Forelimb muscle (tissue), 1 donor: ENCODE results near the gene CBR4. TPM values are rescaled to one million over a fixed set of nuclear protein-coding genes. Genes with fewer than 3 reads are reported as not detected.
"Not testable (repeated sequence)": the region's sequence is repeated elsewhere in the genome, so short reads cannot be mapped to it uniquely, and the experiment has no call there.

ENCODE experiments used
- DNase-seq: peaks from one replicate; pipeline ENCODE4 v3.0.0-alpha.2; 2013; ENCODE audit warnings: low read depth
- polyA plus RNA-seq: library from polyadenylated mRNA; unstranded; fragments of 120-200 nt; gene quantifications from one replicate; pipeline ENCODE4 v1.2.1, GENCODE V29; 2013; ENCODE audit not compliant: insufficient read length

Gene CBR4
- polyA plus RNA-seq: 18.7 TPM

- peak; percentile 98 for DNase-seq
Observed at GRCh38 chr4:169010125-169011023, at the start of gene CBR4. CBR4 (minus strand) TSS chr4:169010255; CDS start chr4:169010089, 166 bp downstream.

- no peak for DNase-seq
Observed at GRCh38 chr4:169059306-169060211, 49.5 kb upstream of the CBR4 start.

GRCh38 chr4:169058312-169058711, 48.3 kb upstream of the CBR4 start:
- DNase-seq: no peak

DNA sequence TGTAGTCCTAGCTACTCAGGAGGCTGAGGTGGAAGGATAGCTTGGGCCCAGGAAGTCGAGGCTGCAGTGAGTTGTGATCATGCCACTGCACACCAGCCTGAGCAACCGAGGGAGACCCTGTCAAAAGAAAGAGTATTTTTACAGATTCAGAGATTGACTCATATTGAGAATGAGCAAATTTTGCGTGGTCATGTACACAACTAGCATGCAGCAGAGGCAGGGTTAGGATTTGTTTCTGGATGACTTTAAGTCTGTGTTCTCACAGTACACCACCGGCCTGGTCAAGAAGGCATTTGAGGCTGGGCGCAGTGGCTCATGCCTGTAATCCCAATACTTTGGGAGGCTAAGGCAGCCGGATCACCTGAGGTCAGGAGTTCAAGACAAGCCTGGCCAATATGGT, 44.8 kb upstream of the CBR4 start:
- DNase-seq: no peak

GRCh38 chr4:169052594-169052945, 42.5 kb upstream of the CBR4 start:
- no peak for DNase-seq

- peak; percentile 91 for DNase-seq
Observed at GRCh38 chr4:169051761-169052593, 41.9 kb upstream of the CBR4 start.

DNA sequence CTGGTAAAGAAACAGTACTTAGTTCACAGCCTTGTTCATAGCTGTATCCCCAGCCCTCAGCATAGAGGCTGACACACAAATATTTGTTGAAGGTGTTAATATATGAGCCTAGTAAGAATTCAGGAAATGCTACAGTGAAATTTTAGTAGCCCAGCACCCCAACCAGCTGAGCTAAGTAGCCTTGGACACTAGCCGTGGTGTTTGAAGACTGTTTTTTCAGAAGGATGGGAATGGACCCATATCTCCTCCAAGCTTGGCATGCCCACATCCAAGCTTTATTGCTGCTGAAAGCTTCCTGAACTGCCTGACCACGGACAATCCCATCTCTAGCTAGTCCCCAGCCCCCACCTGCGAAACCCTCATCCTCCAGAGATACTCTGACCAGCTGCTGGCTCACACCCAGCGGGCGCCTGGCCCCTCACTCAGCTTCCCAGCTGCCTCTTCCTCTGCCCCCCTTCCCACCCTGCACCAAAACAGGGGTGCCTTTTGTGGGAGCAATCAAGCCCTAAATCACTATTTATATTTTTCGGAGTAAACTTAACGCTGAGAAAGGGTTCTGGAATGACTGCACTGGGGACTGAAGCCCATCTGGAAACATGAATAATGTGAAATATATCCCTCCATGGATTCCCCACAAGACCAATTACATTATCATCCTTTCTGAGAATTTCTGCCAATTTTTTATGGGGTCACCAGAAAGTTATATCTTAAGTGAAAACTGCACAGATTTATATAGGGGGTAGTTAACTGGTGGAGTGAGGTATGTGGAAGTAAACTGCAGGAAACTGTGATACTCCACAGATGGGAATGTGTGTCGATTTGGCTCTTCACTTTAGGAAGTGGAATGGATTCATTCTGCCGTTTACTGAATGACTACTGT, 41.1 kb upstream of the CBR4 start:
- peak; percentile 83 for DNase-seq

- DNase-seq: no peak
Observed at GRCh38 chr4:169050284-169050683, 40.2 kb upstream of the CBR4 start.

DNA sequence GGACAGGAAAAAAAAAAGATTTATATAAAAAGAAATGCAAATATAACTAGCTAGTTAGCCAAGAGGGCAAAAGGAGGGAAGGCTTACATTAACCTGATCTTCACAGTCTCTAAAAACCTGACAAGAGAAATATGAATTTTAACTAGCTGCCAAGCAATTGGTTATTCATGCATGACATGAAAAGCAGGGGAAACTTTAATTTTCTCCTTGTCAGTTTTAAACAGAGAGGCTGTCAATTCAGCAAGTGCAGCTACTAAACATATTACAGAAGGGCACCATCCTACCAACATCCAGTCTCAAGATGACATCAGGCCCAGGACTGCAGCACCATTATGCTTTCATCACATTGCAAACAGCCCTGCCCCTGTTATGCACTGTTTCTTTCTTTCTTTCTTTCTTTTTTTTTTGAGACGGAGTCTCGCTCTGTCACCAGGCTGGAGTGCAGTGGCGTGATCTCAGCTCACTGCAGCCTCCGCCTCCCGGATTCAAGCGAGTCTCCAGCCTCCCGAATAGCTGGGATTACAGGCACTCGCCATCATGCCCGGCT, 38.9 kb upstream of the CBR4 start:
- DNase-seq: no peak

DNA sequence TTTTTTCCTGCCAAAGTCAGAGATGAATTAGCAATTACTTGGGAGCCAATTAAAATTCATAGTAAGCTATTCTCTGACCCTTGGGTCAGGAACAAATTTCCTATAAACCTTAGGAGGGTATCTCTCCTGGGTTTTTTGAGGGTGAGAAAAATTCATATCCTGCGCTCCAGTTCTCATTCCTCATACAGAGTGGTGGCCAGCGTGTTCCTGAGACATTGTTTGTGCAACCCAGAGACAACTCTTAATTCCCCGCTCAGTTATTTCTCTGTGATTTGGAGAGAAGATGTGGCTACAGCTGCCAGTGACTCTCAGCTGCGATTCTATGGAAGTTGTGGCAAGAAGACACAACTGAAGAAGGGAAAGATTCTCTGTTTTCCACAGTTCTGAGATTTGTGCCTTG, 37.9 kb upstream of the CBR4 start:
- DNase-seq: peak; percentile 56

DNA sequence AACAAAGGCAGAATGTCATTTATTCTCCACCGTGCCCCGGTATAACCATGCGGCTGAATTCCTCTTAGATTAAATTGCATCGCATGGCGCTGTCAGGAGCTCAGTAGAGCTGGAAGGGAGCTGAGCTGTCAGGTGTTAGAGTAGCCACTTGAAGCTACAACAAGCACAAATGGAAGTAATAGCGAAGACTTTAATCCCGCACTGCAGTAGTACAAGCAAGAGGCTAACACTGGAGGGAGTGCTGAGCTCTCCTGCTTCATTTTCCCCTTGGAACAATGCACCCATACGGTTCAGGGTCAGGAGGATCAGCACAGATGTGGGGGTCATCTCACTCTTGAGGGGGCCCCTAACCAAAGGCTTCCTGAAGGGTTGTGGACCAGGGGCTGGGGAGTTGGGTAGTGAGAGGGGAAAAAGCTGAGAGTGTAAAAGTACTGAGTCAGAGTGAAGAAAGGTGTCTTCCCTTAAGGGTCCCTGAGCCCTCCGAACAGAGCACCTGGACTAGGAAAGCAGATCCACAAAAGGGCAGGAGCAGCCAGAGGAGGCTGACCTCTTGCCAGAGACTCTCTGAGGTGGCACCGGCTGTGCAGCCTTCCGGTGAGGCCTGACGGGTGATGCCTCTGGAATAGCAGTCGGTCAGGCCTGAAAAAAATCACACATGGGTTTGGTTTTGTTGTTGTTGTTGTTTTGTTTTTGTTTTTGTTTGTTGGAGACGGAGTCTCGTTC, 36.0 kb upstream of the CBR4 start:
- no peak for DNase-seq

GRCh38 chr4:169044714-169045447, 34.8 kb upstream of the CBR4 start:
- no peak for DNase-seq

- DNase-seq: no peak
Observed at GRCh38 chr4:169042608-169043007, 32.6 kb upstream of the CBR4 start.

GRCh38 chr4:169040559-169041261, 30.7 kb upstream of the CBR4 start:
- no peak for DNase-seq

- no peak for DNase-seq
Observed at GRCh38 chr4:169039251-169039954, 29.3 kb upstream of the CBR4 start.

DNA sequence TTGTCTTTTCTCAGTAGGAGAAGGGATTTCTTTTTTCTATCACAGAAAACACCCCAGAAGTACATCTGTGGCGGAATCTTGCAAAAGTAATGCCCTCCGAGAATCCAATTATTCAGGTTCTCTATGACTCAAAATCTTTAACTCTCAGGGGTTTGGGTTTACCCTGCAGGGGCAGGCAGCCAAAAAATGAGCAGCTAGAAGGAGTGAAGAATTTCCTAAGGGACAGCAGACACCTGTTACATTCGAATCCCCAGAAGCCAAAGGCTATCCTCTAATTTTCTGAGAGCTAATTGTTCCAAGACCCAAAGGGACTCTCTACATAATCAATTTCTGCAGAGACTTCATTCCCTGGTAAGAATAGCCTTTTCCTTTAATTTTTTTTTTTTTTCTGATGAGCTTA, 27.5 kb upstream of the CBR4 start:
- no peak for DNase-seq

- not testable (repeated sequence) for DNase-seq
Observed at GRCh38 chr4:169035871-169036620, 26.0 kb upstream of the CBR4 start.
